ENCODE measurements around the gene VENTX.

The VENTX gene

DNA sequence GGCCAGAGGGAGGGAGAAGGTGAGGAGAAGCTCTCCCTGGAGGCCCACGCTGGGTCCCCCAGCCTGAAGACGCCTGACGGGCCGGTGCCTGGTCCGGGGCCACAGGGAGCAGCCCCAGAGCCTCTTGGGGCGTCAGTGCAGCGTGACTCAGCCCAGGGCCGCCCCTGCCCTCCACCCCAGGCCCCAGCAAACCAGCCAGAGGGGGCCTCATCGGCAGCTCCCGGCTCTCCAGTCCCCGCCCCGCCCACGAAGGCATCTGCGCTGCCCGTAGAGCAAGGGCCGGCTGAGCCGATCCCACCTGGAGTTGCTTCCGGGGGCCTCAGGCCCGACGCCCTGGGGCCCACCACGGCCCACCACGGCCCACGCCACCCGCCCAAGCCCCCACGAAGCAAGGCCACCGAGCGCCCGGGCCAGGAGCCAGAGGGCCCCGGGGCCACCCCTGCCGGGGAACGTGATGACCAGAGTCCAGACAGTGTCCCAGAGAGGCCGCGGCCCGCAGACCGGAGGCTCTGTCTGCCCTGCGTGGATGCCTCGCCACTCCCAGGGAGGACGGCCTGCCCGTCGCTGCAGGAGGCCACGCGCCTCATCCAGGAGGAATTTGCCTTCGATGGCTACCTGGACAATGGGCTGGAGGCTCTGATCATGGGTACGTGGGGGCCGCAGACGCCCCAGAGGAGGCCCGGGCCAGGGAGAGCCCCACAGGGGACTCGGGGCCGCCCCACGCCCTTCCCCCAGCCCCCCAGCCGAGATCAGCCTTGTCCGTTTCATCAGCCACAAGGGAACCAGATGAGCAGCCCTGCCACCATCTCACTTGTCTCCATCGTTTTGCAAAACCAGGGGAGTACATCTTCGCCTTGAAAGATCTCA is 38.8 kb upstream of the VENTX start:
- no peak for TF ChIP-seq CTCF (IDR thresholded peaks at IDR 0.05; ENCODE audit: extremely low read depth, missing control alignments)
- no peak for DNase-seq (ENCODE audit: low spot score)

GRCh38 chr10:133199488-133199885 is 38.2 kb upstream of the VENTX start:
- DNase-seq (ENCODE audit: low spot score), result no peak
- TF ChIP-seq CTCF (IDR thresholded peaks at IDR 0.05; ENCODE audit: extremely low read depth, missing control alignments), result no peak

- TF ChIP-seq CTCF (IDR thresholded peaks at IDR 0.05; ENCODE audit: extremely low read depth, missing control alignments), result no peak
- DNase-seq (ENCODE audit: low spot score), result no peak
Measured at GRCh38 chr10:133199992-133200611, 37.6 kb upstream of the VENTX start.

DNA sequence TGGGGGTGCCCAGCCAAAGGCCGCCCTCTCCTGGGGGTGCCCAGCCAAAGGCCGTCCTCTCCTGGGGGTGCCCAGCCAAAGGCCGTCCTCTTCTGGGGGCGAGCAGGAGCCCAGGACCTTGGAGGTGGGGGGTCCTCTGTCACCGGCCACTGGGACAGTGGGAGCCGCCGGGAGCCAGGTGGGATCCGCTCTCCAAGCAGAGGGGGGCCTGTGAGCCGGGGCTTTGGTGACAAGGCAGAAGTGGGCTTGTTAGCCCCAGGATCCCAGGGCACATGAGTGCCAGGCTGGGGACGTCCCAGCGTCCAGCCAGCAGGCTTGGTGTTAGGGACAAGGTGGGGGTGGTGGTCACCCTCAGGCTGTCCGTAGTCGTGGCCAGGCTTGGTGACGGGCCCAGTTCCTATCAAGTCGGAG is 37.0 kb upstream of the VENTX start:
- no peak for TF ChIP-seq CTCF (IDR thresholded peaks at IDR 0.05; ENCODE audit: extremely low read depth, missing control alignments)
- DNase-seq (ENCODE audit: low spot score), result no peak

- no peak for TF ChIP-seq CTCF (IDR thresholded peaks at IDR 0.05; ENCODE audit: extremely low read depth, missing control alignments)
Measured at GRCh38 chr10:133201151-133201947, 36.3 kb upstream of the VENTX start.

GRCh38 chr10:133201948-133202725 is 35.5 kb upstream of the VENTX start:
- TF ChIP-seq CTCF (IDR thresholded peaks at IDR 0.05; ENCODE audit: extremely low read depth, missing control alignments), result no peak
- DNase-seq (ENCODE audit: low spot score), result no peak

More at GRCh38 chr10:133201151-133201947, 36.3 kb upstream of the VENTX start:
- DNase-seq (ENCODE audit: low spot score), result no peak

Measured in GM20000 (cell line).